NB4 (cell line): ENCODE results near the gene ADGRB3.

Experiments used
- MYC ChIP-seq: IDR thresholded peaks from 2 replicates; pipeline ENCODE4 v1.6.1; 2011; ENCODE audit warnings: low read depth, low read length
- POLR2A ChIP-seq: IDR thresholded peaks from 2 replicates; pipeline ENCODE4 v1.6.1; 2011; ENCODE audit warnings: mild to moderate bottlenecking; ENCODE audit not compliant: insufficient read length; ENCODE audit errors: extremely low read depth

DNA sequence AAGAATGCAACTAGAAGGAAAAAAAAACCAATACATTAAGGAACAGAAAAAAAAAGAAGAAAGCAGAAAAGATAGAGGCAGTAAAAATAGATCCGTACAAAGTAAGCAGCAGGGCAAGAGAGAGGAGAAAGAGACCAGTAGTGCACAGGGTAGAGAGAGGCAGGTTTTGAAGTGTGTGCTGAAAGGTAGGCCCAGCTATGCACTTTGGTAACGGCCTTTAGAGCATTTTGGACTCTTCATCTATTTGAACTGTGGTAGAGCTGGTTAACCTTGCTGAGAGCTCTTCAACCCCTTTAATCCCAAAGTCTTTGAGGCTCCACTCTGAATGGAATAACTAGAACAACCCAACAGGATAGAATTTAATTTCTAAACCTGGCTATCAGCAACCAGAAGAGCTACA lies 45.2 kb downstream of the ADGRB3 start:
- no peak for TF ChIP-seq POLR2A
- no peak for TF ChIP-seq MYC
